Central memory CD8-positive, alpha-beta T cell (primary cell): ENCODE results near the gene LRCH3.

ENCODE experiments used
- ATAC-seq: fragments of 150-1000 bp; cut with Tn5 transposase; replicated peaks from 2 replicates; pipeline ENCODE4 v1.10.0; 2022; ENCODE audit warnings: mild to moderate bottlenecking, moderate FRiP score, moderate number of reproducible peaks; ENCODE audit not compliant: poor library complexity, severe bottlenecking; ENCODE audit errors: extremely low read depth
- DNase-seq, 2 donors: peaks; one replicate each; pipeline ENCODE4 v3.0.0; 2021; ENCODE audit warnings: low spot score in 2 of 2
- H3K27ac Mint-ChIP-seq: one replicate; pipeline ENCODE4 v1.8.0; 2022; ENCODE audit warnings: low read depth, mild to moderate bottlenecking, moderate library complexity, mixed read lengths
- H3K27me3 Mint-ChIP-seq: one replicate; pipeline ENCODE4 v1.8.0; 2022; ENCODE audit warnings: mixed read lengths
- H3K36me3 Mint-ChIP-seq: one replicate; pipeline ENCODE4 v1.8.0; 2022; ENCODE audit warnings: mild to moderate bottlenecking, moderate library complexity, mixed read lengths; ENCODE audit not compliant: insufficient read depth
- H3K4me1 Mint-ChIP-seq: one replicate; pipeline ENCODE4 v1.8.0; 2022; ENCODE audit warnings: mixed read lengths
- H3K4me3 Mint-ChIP-seq: one replicate; pipeline ENCODE4 v1.8.0; 2022; ENCODE audit warnings: mild to moderate bottlenecking, moderate library complexity, mixed read lengths
- H3K9me3 Mint-ChIP-seq: one replicate; pipeline ENCODE4 v1.8.0; 2022; ENCODE audit warnings: mixed read lengths

LRCH3 gene

GRCh38 chr3:197829397-197830045, 38.5 kb downstream of the LRCH3 start:
- no peaks in the 10 kb centered on the region for H3K27me3 Mint-ChIP-seq

GRCh38 chr3:197830308-197830966, 39.4 kb downstream of the LRCH3 start:
- Mint-ChIP-seq H3K27me3 (no peaks in the 10 kb centered on the region), H3K36me3 (peaks cover 53% of the 10 kb centered on the region), H3K9me3 (no peaks in the 10 kb centered on the region), H3K27ac (no peak overlapping the region), H3K4me3 (no peak overlapping the region), H3K4me1 (no peaks in the 10 kb centered on the region)
- DNase-seq (no peak), ATAC-seq (no peak)

More at GRCh38 chr3:197829397-197830045, 38.5 kb downstream of the LRCH3 start:
- peaks cover 51% of the 10 kb centered on the region for H3K36me3 Mint-ChIP-seq
- no peaks in the 10 kb centered on the region for H3K9me3 Mint-ChIP-seq
- peaks cover 4% of the 10 kb centered on the region for H3K4me1 Mint-ChIP-seq
- no peak overlapping the region for H3K27ac Mint-ChIP-seq
- ATAC-seq, result no peak
- H3K4me3 Mint-ChIP-seq, result no peak overlapping the region
- no peak for DNase-seq

- Mint-ChIP-seq H3K4me3 (no peak overlapping the region), H3K36me3 (peaks cover 55% of the 10 kb centered on the region), H3K4me1 (no peaks in the 10 kb centered on the region), H3K27ac (no peak overlapping the region), H3K9me3 (no peaks in the 10 kb centered on the region), H3K27me3 (no peaks in the 10 kb centered on the region)
- DNase-seq (no peak), ATAC-seq (no peak)
These were observed 39.9 kb downstream of the LRCH3 start for GRCh38 chr3:197830967-197831313.

GRCh38 chr3:197833930-197834715, 43.1 kb downstream of the LRCH3 start:
- H3K9me3 Mint-ChIP-seq, result no peaks in the 10 kb centered on the region
- H3K36me3 Mint-ChIP-seq, result peaks cover 46% of the 10 kb centered on the region
- no peak overlapping the region for H3K4me3 Mint-ChIP-seq
- DNase-seq (no peak), ATAC-seq (no peak)
- H3K4me1 Mint-ChIP-seq, result no peaks in the 10 kb centered on the region
- no peak overlapping the region for H3K27ac Mint-ChIP-seq
- H3K27me3 Mint-ChIP-seq, result no peaks in the 10 kb centered on the region

GRCh38 chr3:197835509-197835908, 44.5 kb downstream of the LRCH3 start:
- no peaks in the 10 kb centered on the region for H3K9me3 Mint-ChIP-seq
- H3K4me3 Mint-ChIP-seq, result no peak overlapping the region
- no peaks in the 10 kb centered on the region for H3K4me1 Mint-ChIP-seq
- H3K27me3 Mint-ChIP-seq, result no peaks in the 10 kb centered on the region
- H3K36me3 Mint-ChIP-seq, result peaks cover 56% of the 10 kb centered on the region
- H3K27ac Mint-ChIP-seq, result peak overlapping the region; percentile 52
- DNase-seq (no peak), ATAC-seq (no peak)

GRCh38 chr3:197836244-197836643, 45.2 kb downstream of the LRCH3 start:
- H3K27ac Mint-ChIP-seq, result no peak overlapping the region
- H3K36me3 Mint-ChIP-seq, result peaks cover 56% of the 10 kb centered on the region
- DNase-seq (no peak), ATAC-seq (no peak)
- no peaks in the 10 kb centered on the region for H3K27me3 Mint-ChIP-seq
- no peaks in the 10 kb centered on the region for H3K9me3 Mint-ChIP-seq
- no peak overlapping the region for H3K4me3 Mint-ChIP-seq
- H3K4me1 Mint-ChIP-seq, result no peaks in the 10 kb centered on the region

- DNase-seq, result no peak
- H3K36me3 Mint-ChIP-seq, result peaks cover 54% of the 10 kb centered on the region
- H3K4me3 Mint-ChIP-seq, result no peak overlapping the region
- H3K9me3 Mint-ChIP-seq, result no peaks in the 10 kb centered on the region
- no peaks in the 10 kb centered on the region for H3K4me1 Mint-ChIP-seq
- no peak for ATAC-seq
- H3K27me3 Mint-ChIP-seq, result no peaks in the 10 kb centered on the region
- H3K27ac Mint-ChIP-seq, result no peak overlapping the region
These were observed 46.2 kb downstream of the LRCH3 start for GRCh38 chr3:197837282-197837681.

GRCh38 chr3:197841789-197842188, 50.7 kb downstream of the LRCH3 start:
- Mint-ChIP-seq H3K27me3 (no peaks in the 10 kb centered on the region), H3K4me3 (no peak overlapping the region), H3K4me1 (no peaks in the 10 kb centered on the region), H3K9me3 (no peaks in the 10 kb centered on the region), H3K27ac (peak overlapping the region; percentile 46), H3K36me3 (peaks cover 46% of the 10 kb centered on the region)
- no peak for ATAC-seq
- DNase-seq, result no peak

- Mint-ChIP-seq H3K27me3 (no peaks in the 10 kb centered on the region), H3K27ac (no peak overlapping the region), H3K4me3 (no peak overlapping the region), H3K36me3 (peaks cover 46% of the 10 kb centered on the region), H3K9me3 (no peaks in the 10 kb centered on the region), H3K4me1 (peaks cover 24% of the 10 kb centered on the region)
- ATAC-seq (no peak), DNase-seq (no peak)
These were observed 55.4 kb downstream of the LRCH3 start for GRCh38 chr3:197846491-197846890.

- H3K9me3 Mint-ChIP-seq, result no peaks in the 10 kb centered on the region
- H3K27me3 Mint-ChIP-seq, result no peaks in the 10 kb centered on the region
- peak overlapping the region; percentile 64 for H3K4me3 Mint-ChIP-seq
- H3K27ac Mint-ChIP-seq, result peak overlapping the region; percentile 94
- ATAC-seq (peak; percentile 97), DNase-seq (no peak)
- peaks cover 24% of the 10 kb centered on the region for H3K4me1 Mint-ChIP-seq
- peaks cover 52% of the 10 kb centered on the region for H3K36me3 Mint-ChIP-seq
These were observed 56.9 kb downstream of the LRCH3 start for GRCh38 chr3:197847866-197848401.

- Mint-ChIP-seq H3K36me3 (peaks cover 44% of the 10 kb centered on the region), H3K4me3 (no peak overlapping the region), H3K27ac (no peak overlapping the region), H3K9me3 (no peaks in the 10 kb centered on the region), H3K4me1 (peaks cover 3% of the 10 kb centered on the region), H3K27me3 (no peaks in the 10 kb centered on the region)
- no peak for DNase-seq
- ATAC-seq, result no peak
These were observed 63.7 kb downstream of the LRCH3 start for GRCh38 chr3:197854596-197855343.

GRCh38 chr3:197855571-197855970, 64.5 kb downstream of the LRCH3 start:
- H3K9me3 Mint-ChIP-seq, result no peaks in the 10 kb centered on the region

More at GRCh38 chr3:197855571-197855970, 64.5 kb downstream of the LRCH3 start:
- Mint-ChIP-seq H3K4me3 (no peak overlapping the region), H3K27me3 (no peaks in the 10 kb centered on the region), H3K4me1 (no peaks in the 10 kb centered on the region), H3K36me3 (peaks cover 41% of the 10 kb centered on the region), H3K27ac (no peak overlapping the region)
- DNase-seq (no peak), ATAC-seq (no peak)
